Ecto neural progenitor cell (in vitro differentiated cells): ENCODE data around the gene PEX10.
"Not testable (repeated sequence)": the region's sequence is repeated elsewhere in the genome, so short reads cannot be mapped to it uniquely, and the experiment has no call there.

ENCODE experiments used
- DNase-seq: peaks from one replicate; pipeline ENCODE4 v3.0.0-alpha.2; 2018; ENCODE audit warnings: low spot score

PEX10 gene

GRCh38 chr1:2443277-2444137 is 31.1 kb upstream of the PEX10 start:
- peak; percentile 76 for DNase-seq

GRCh38 chr1:2442661-2443060 is 30.3 kb upstream of the PEX10 start:
- DNase-seq, result no peak

GRCh38 chr1:2441746-2442145 is 29.4 kb upstream of the PEX10 start:
- DNase-seq, result no peak

- DNase-seq, result not testable (repeated sequence)
Measured at GRCh38 chr1:2440346-2440745, 28.0 kb upstream of the PEX10 start.

GRCh38 chr1:2439369-2439768 is 27.0 kb upstream of the PEX10 start:
- no peak for DNase-seq

- no peak for DNase-seq
Measured at GRCh38 chr1:2438641-2439040, 26.3 kb upstream of the PEX10 start.

GRCh38 chr1:2438038-2438437 is 25.7 kb upstream of the PEX10 start:
- no peak for DNase-seq

- no peak for DNase-seq
Measured at GRCh38 chr1:2437617-2438016, 25.3 kb upstream of the PEX10 start.

- DNase-seq, result no peak
Measured at GRCh38 chr1:2436876-2437275, 24.5 kb upstream of the PEX10 start.

GRCh38 chr1:2435746-2436355 is 23.5 kb upstream of the PEX10 start:
- no peak for DNase-seq

- DNase-seq, result no peak
Measured at GRCh38 chr1:2435091-2435490, 22.7 kb upstream of the PEX10 start.

GRCh38 chr1:2433936-2434655 is 21.7 kb upstream of the PEX10 start:
- no peak for DNase-seq

GRCh38 chr1:2433196-2433595 is 20.8 kb upstream of the PEX10 start:
- DNase-seq, result no peak

GRCh38 chr1:2432441-2432844 is 20.1 kb upstream of the PEX10 start:
- DNase-seq, result no peak

GRCh38 chr1:2431518-2431917 is 19.2 kb upstream of the PEX10 start:
- DNase-seq, result no peak

GRCh38 chr1:2431103-2431502 is 18.7 kb upstream of the PEX10 start:
- DNase-seq, result no peak

GRCh38 chr1:2430592-2430973 is 18.2 kb upstream of the PEX10 start:
- no peak for DNase-seq

- no peak for DNase-seq
Measured at GRCh38 chr1:2429780-2430591, 17.6 kb upstream of the PEX10 start.

GRCh38 chr1:2428490-2428889 is 16.1 kb upstream of the PEX10 start:
- DNase-seq, result no peak

- DNase-seq, result no peak
Measured at GRCh38 chr1:2427976-2428375, 15.6 kb upstream of the PEX10 start.

GRCh38 chr1:2427051-2427450 is 14.7 kb upstream of the PEX10 start:
- DNase-seq, result no peak

GRCh38 chr1:2426540-2426939 is 14.2 kb upstream of the PEX10 start:
- DNase-seq, result no peak
